Measurements from ENCODE around the gene ESR1.
"Not testable (repeated sequence)": the region's sequence is repeated elsewhere in the genome, so short reads cannot be mapped to it uniquely, and the experiment has no call there.

The ESR1 gene

GRCh38 chr6:152127432-152128165, 320.1 kb downstream of the ESR1 start:
- H3K9me3 ChIP-seq (ENCODE audit: control insufficient read depth in 5 of 5, low read length in 5 of 5) = no peaks in the 10 kb centered on the region
- H3K4me1 ChIP-seq (ENCODE audit: control insufficient read depth in 5 of 5, insufficient read depth in 5 of 5, low read length in 5 of 5) = peaks cover 0 to 22% (median 16%) of the 10 kb centered on the region in 5 donors
- H3K4me3 ChIP-seq (ENCODE audit: low read depth in 1 of 5, low read length in 5 of 5) = no peak overlapping the region
- H3K9ac ChIP-seq (ENCODE audit: low read length in 5 of 5) = no peak overlapping the region
- H3K27ac ChIP-seq (ENCODE audit: low read depth, low read length) = no peak overlapping the region
- H3K36me3 ChIP-seq (ENCODE audit: control insufficient read depth in 5 of 5, insufficient read depth in 5 of 5, low read length in 5 of 5) = peaks cover 4 to 49% (median 22%) of the 10 kb centered on the region in 5 donors
- no peaks in the 10 kb centered on the region for H3K27me3 ChIP-seq (ENCODE audit: control insufficient read depth in 5 of 5, insufficient read depth in 4 of 5, low read length in 5 of 5)

- no peaks in the 10 kb centered on the region for H3K27me3 ChIP-seq (ENCODE audit: control insufficient read depth in 5 of 5, insufficient read depth in 4 of 5, low read length in 5 of 5)
- H3K9ac ChIP-seq (ENCODE audit: low read length in 5 of 5) = peak overlapping the region; percentile 18 to 81 (median 62)
- H3K36me3 ChIP-seq (ENCODE audit: control insufficient read depth in 5 of 5, insufficient read depth in 5 of 5, low read length in 5 of 5) = peaks cover 20 to 65% (median 36%) of the 10 kb centered on the region in 5 donors
- H3K4me3 ChIP-seq (ENCODE audit: low read depth in 1 of 5, low read length in 5 of 5) = peak overlapping the region; percentile 50 to 66 (median 60)
- H3K27ac ChIP-seq (ENCODE audit: low read depth, low read length) = peak overlapping the region; percentile 93
- H3K9me3 ChIP-seq (ENCODE audit: control insufficient read depth in 5 of 5, low read length in 5 of 5) = no peaks in the 10 kb centered on the region
- H3K4me1 ChIP-seq (ENCODE audit: control insufficient read depth in 5 of 5, insufficient read depth in 5 of 5, low read length in 5 of 5) = peaks cover 0 to 21% (median 14%) of the 10 kb centered on the region in 5 donors
Measured at GRCh38 chr6:152129691-152130151, 322.2 kb downstream of the ESR1 start.

GRCh38 chr6:152130441-152130840, 323.0 kb downstream of the ESR1 start:
- no peaks in the 10 kb centered on the region for H3K27me3 ChIP-seq (ENCODE audit: control insufficient read depth in 5 of 5, insufficient read depth in 4 of 5, low read length in 5 of 5)
- H3K4me3 ChIP-seq (ENCODE audit: low read depth in 1 of 5, low read length in 5 of 5) = peak overlapping the region; percentile 50 to 66 (median 60)
- peak overlapping the region; percentile 93 for H3K27ac ChIP-seq (ENCODE audit: low read depth, low read length)
- peak overlapping the region in 2 of 5 donors; percentile 57 to 81 for H3K9ac ChIP-seq (ENCODE audit: low read length in 5 of 5)
- no peaks in the 10 kb centered on the region for H3K9me3 ChIP-seq (ENCODE audit: control insufficient read depth in 5 of 5, low read length in 5 of 5)
- peaks cover 27 to 69% (median 43%) of the 10 kb centered on the region in 5 donors for H3K36me3 ChIP-seq (ENCODE audit: control insufficient read depth in 5 of 5, insufficient read depth in 5 of 5, low read length in 5 of 5)
- H3K4me1 ChIP-seq (ENCODE audit: control insufficient read depth in 5 of 5, insufficient read depth in 5 of 5, low read length in 5 of 5) = peaks cover 0 to 21% (median 14%) of the 10 kb centered on the region in 5 donors

DNA sequence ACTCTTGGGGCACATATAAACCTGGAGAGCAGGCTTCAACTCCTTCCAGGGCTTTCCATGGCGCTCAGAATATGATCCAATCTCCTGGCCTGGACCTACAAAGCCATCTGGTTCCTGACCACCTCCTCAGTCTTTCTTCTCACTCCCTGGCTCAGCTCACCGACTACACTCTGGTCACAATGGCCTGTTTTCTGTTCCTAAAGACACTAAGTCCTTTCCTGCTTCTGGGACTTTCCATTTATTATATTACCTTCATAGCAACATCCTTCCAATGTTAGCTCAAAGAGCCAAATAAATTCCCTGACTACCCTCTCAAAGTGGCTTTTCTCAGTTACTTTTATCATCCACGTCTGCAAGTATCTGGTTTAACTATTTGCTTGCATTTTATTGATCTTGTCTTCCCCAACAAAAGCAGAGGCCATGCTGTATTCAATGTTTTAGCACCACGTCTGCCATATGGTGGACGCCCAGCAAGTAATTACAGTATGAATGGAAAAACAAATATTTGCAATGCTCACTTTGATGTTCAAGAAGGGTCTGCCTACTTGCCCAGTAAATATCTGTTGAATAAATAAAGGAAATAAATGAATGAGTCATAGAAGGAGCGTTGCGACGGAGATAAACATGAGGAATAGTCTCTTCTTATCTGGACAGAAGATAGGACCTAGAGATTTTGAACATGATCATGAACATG, 328.4 kb downstream of the ESR1 start:
- peaks cover 37 to 88% (median 75%) of the 10 kb centered on the region in 5 donors for H3K36me3 ChIP-seq (ENCODE audit: control insufficient read depth in 5 of 5, insufficient read depth in 5 of 5, low read length in 5 of 5)
- H3K9me3 ChIP-seq (ENCODE audit: control insufficient read depth in 5 of 5, low read length in 5 of 5) = no peaks in the 10 kb centered on the region
- peaks cover 0 to 1% (median 0%) of the 10 kb centered on the region in 5 donors for H3K4me1 ChIP-seq (ENCODE audit: control insufficient read depth in 5 of 5, insufficient read depth in 5 of 5, low read length in 5 of 5)
- no peak overlapping the region for H3K4me3 ChIP-seq (ENCODE audit: low read depth in 1 of 5, low read length in 5 of 5)
- H3K9ac ChIP-seq (ENCODE audit: low read length in 5 of 5) = no peak overlapping the region
- H3K27ac ChIP-seq (ENCODE audit: low read depth, low read length) = no peak overlapping the region
- no peaks in the 10 kb centered on the region for H3K27me3 ChIP-seq (ENCODE audit: control insufficient read depth in 5 of 5, insufficient read depth in 4 of 5, low read length in 5 of 5)

DNA sequence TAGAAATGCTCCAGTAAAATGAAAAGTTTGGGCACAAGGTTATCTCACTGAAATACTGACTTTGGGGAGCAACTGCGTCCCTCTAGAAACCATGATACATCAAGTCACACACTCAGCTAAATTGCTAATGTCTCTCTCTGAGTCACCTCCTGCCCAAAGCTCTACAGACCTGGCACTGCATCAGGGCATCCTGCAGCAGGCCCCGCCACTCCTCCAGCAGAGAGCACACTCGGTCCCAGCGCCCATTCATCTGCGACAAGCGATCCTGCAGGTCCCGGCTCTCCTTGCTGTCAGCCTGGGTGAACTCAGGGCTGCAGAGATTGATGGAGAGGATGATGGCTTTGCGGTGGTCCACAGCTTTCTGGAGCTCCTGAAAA, 329.0 kb downstream of the ESR1 start:
- Histone ChIP-seq H3K36me3 (ENCODE audit: control insufficient read depth in 5 of 5, insufficient read depth in 5 of 5, low read length in 5 of 5) (peaks cover 37 to 92% (median 77%) of the 10 kb centered on the region in 5 donors), H3K27ac (ENCODE audit: low read depth, low read length) (no peak overlapping the region)

DNA sequence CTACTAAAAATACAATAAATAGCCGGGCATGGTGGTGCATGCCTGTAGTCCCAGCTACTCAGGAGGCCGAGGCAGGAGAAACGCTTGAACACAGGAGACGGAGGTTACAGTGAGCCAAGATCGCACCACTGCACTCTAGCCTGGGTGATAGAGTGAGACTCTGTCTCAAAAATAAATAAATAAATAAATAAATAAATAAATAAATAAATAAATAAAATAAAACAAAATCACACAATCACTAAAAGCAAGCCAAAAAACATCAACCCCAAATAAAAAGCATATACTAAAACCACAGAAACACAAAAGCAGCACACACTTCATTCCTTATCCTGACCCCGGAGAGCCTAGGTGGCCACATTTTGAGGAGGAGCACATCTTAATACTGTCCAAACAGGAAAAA, 330.9 kb downstream of the ESR1 start:
- H3K4me3 ChIP-seq (ENCODE audit: low read depth in 1 of 5, low read length in 5 of 5); H3K9me3 ChIP-seq (ENCODE audit: control insufficient read depth in 5 of 5, low read length in 5 of 5); H3K27me3 ChIP-seq (ENCODE audit: control insufficient read depth in 5 of 5, insufficient read depth in 4 of 5, low read length in 5 of 5); H3K27ac ChIP-seq (ENCODE audit: low read depth, low read length); H3K4me1 ChIP-seq (ENCODE audit: control insufficient read depth in 5 of 5, insufficient read depth in 5 of 5, low read length in 5 of 5); H3K9ac ChIP-seq (ENCODE audit: low read length in 5 of 5): not testable (repeated sequence)
- peaks cover 27 to 83% (median 64%) of the 10 kb centered on the region in 5 donors for H3K36me3 ChIP-seq (ENCODE audit: control insufficient read depth in 5 of 5, insufficient read depth in 5 of 5, low read length in 5 of 5)

More for the DNA sequence above, 329.0 kb downstream of the ESR1 start:
- H3K9me3 ChIP-seq (ENCODE audit: control insufficient read depth in 5 of 5, low read length in 5 of 5) = no peaks in the 10 kb centered on the region
- H3K27me3 ChIP-seq (ENCODE audit: control insufficient read depth in 5 of 5, insufficient read depth in 4 of 5, low read length in 5 of 5) = no peaks in the 10 kb centered on the region
- no peaks in the 10 kb centered on the region for H3K4me1 ChIP-seq (ENCODE audit: control insufficient read depth in 5 of 5, insufficient read depth in 5 of 5, low read length in 5 of 5)
- no peak overlapping the region for H3K9ac ChIP-seq (ENCODE audit: low read length in 5 of 5)
- no peak overlapping the region for H3K4me3 ChIP-seq (ENCODE audit: low read depth in 1 of 5, low read length in 5 of 5)

GRCh38 chr6:152142105-152142504, 334.6 kb downstream of the ESR1 start:
- no peak overlapping the region for H3K4me3 ChIP-seq (ENCODE audit: low read depth in 1 of 5, low read length in 5 of 5)
- peaks cover 0 to 3% (median 0%) of the 10 kb centered on the region in 5 donors for H3K4me1 ChIP-seq (ENCODE audit: control insufficient read depth in 5 of 5, insufficient read depth in 5 of 5, low read length in 5 of 5)
- H3K9me3 ChIP-seq (ENCODE audit: control insufficient read depth in 5 of 5, low read length in 5 of 5) = no peaks in the 10 kb centered on the region
- peaks cover 3 to 78% (median 51%) of the 10 kb centered on the region in 5 donors for H3K36me3 ChIP-seq (ENCODE audit: control insufficient read depth in 5 of 5, insufficient read depth in 5 of 5, low read length in 5 of 5)
- no peaks in the 10 kb centered on the region for H3K27me3 ChIP-seq (ENCODE audit: control insufficient read depth in 5 of 5, insufficient read depth in 4 of 5, low read length in 5 of 5)
- no peak overlapping the region for H3K9ac ChIP-seq (ENCODE audit: low read length in 5 of 5)
- H3K27ac ChIP-seq (ENCODE audit: low read depth, low read length) = no peak overlapping the region

DNA sequence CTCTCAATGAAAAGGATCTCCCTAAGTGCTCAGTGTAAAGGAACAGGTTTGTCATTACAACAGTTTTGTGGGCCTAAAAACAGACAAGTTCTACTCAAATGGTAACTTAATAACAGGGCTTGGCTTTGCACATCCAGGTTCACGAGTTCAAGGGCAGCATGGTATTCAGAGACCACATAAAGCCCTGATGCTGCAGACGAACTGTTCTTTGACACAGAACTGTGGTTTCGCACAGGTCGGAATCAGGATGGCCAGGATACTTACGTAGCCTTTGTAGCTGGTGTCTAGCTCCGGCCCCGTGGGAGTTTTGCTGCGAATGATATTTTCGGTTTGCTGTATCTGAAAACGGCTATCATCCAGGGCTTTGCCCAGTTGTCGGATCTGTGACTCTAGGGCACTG, 335.9 kb downstream of the ESR1 start:
- Histone ChIP-seq H3K9ac (ENCODE audit: low read length in 5 of 5) (no peak overlapping the region), H3K27me3 (ENCODE audit: control insufficient read depth in 5 of 5, insufficient read depth in 4 of 5, low read length in 5 of 5) (no peaks in the 10 kb centered on the region), H3K4me3 (ENCODE audit: low read depth in 1 of 5, low read length in 5 of 5) (no peak overlapping the region), H3K4me1 (ENCODE audit: control insufficient read depth in 5 of 5, insufficient read depth in 5 of 5, low read length in 5 of 5) (peaks cover 0 to 3% (median 0%) of the 10 kb centered on the region in 5 donors), H3K9me3 (ENCODE audit: control insufficient read depth in 5 of 5, low read length in 5 of 5) (no peaks in the 10 kb centered on the region), H3K36me3 (ENCODE audit: control insufficient read depth in 5 of 5, insufficient read depth in 5 of 5, low read length in 5 of 5) (peaks cover 3 to 82% (median 54%) of the 10 kb centered on the region in 5 donors), H3K27ac (ENCODE audit: low read depth, low read length) (no peak overlapping the region)

- no peak overlapping the region for H3K4me3 ChIP-seq (ENCODE audit: low read depth in 1 of 5, low read length in 5 of 5)
- H3K27ac ChIP-seq (ENCODE audit: low read depth, low read length) = no peak overlapping the region
- peak overlapping the region in 1 of 5 donors; percentile 40 for H3K9ac ChIP-seq (ENCODE audit: low read length in 5 of 5)
- peaks cover 2 to 12% (median 9%) of the 10 kb centered on the region in 5 donors for H3K4me1 ChIP-seq (ENCODE audit: control insufficient read depth in 5 of 5, insufficient read depth in 5 of 5, low read length in 5 of 5)
- no peaks in the 10 kb centered on the region for H3K27me3 ChIP-seq (ENCODE audit: control insufficient read depth in 5 of 5, insufficient read depth in 4 of 5, low read length in 5 of 5)
- peaks cover 13 to 82% (median 53%) of the 10 kb centered on the region in 5 donors for H3K36me3 ChIP-seq (ENCODE audit: control insufficient read depth in 5 of 5, insufficient read depth in 5 of 5, low read length in 5 of 5)
- H3K9me3 ChIP-seq (ENCODE audit: control insufficient read depth in 5 of 5, low read length in 5 of 5) = no peaks in the 10 kb centered on the region
Measured at GRCh38 chr6:152146385-152146784, 338.9 kb downstream of the ESR1 start.

DNA sequence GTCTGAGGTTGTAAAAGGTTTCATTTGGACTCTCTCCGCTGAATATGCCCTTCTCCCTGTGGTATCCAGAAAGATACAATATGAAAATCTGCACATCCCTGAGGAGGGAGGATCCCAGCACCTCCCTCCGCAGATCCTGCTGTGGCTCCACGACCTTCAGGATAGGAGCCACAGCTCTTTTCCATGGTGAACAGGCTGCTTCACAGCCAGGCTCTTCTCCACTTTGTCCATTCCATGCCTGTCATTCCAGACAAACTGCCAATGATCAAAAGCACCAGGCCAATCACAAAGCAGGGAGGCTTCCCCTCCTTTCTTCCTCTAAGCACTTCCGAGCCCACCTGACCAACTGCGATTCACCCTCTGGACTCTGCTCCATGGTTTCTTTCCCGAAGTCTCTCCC, 339.8 kb downstream of the ESR1 start:
- Histone ChIP-seq H3K9me3 (ENCODE audit: control insufficient read depth in 5 of 5, low read length in 5 of 5) (no peaks in the 10 kb centered on the region), H3K4me3 (ENCODE audit: low read depth in 1 of 5, low read length in 5 of 5) (no peak overlapping the region), H3K27ac (ENCODE audit: low read depth, low read length) (no peak overlapping the region), H3K36me3 (ENCODE audit: control insufficient read depth in 5 of 5, insufficient read depth in 5 of 5, low read length in 5 of 5) (peaks cover 13 to 87% (median 61%) of the 10 kb centered on the region in 5 donors), H3K27me3 (ENCODE audit: control insufficient read depth in 5 of 5, insufficient read depth in 4 of 5, low read length in 5 of 5) (no peaks in the 10 kb centered on the region), H3K9ac (ENCODE audit: low read length in 5 of 5) (no peak overlapping the region), H3K4me1 (ENCODE audit: control insufficient read depth in 5 of 5, insufficient read depth in 5 of 5, low read length in 5 of 5) (peaks cover 2 to 12% (median 8%) of the 10 kb centered on the region in 5 donors)

Data from subcutaneous abdominal adipose tissue (tissue), 5 donors.